Measurements from ENCODE around the gene OR2F2.

DNA sequence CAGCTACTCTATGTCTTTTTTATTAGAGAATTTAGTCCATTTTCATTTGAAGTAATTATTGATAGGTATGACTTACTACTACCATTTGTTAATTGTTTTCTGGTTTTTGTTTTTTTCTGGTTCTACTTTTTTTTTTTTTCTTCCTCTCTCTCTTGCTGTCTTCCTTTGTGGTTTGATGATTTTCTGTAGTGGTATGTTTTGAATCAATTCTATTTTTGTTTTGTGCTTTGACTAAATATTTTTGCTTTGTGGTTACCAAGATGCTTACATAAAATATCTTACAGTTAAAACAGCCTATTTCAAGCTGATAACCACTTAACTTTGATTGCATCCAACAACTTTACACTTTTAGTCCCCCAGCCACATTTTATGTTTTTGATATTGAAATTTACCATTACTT is 3.3 kb upstream of the OR2F2 start:
- TF ChIP-seq EZH2phosphoT487 (IDR thresholded peaks at IDR 0.05; ENCODE audit: insufficient read depth, low read depth) (no peak), EZH2 (IDR thresholded peaks at IDR 0.05; ENCODE audit: insufficient read depth, poor library complexity, severe bottlenecking) (no peak)
